Keratinocyte (primary cell): ENCODE results near the gene DNAH10. TPM values are rescaled to one million over a fixed set of nuclear protein-coding genes. Genes with fewer than 3 reads are reported as not detected.

Experiments used
- DNase-seq: peaks from one replicate; pipeline ENCODE4 v3.0.0-alpha.2; 2011; ENCODE audit warnings: low read depth, missing footprints, low spot score
- FAIRE-seq: peaks from 2 replicates; lab custom pipeline; 2011; peaks lifted over from hg19 to GRCh38; lab: Jason Lieb, UNC
- H2AFZ ChIP-seq: 2 replicates; pipeline ENCODE4 v1.6.0; 2012; ENCODE audit warnings: low read length, control low read depth, inconsistent platforms; ENCODE audit not compliant: control insufficient read depth
- H3K27ac ChIP-seq: 2 replicates; pipeline ENCODE4 v1.5.1; 2011; ENCODE audit warnings: low read length; ENCODE audit not compliant: control insufficient read depth, insufficient read depth
- H3K27me3 ChIP-seq: 3 replicates; pipeline ENCODE4 v1.6.0; 2011; ENCODE audit warnings: low read length; ENCODE audit not compliant: control insufficient read depth, insufficient read depth; ENCODE audit errors: extremely low read depth
- H3K36me3 ChIP-seq, 2 experiments: 2 replicates in 1 of 2; 3 replicates in 1 of 2; pipeline ENCODE4 v1.5.1; 2011; ENCODE audit warnings: low read length in 2 of 2, mild to moderate bottlenecking in 1 of 2; ENCODE audit not compliant: control insufficient read depth in 2 of 2, insufficient read depth in 2 of 2; ENCODE audit errors: extremely low read depth in 1 of 2
- H3K4me1 ChIP-seq: 3 replicates; pipeline ENCODE4 v1.5.1; 2011; ENCODE audit warnings: low read length; ENCODE audit not compliant: control insufficient read depth, insufficient read depth; ENCODE audit errors: extremely low read depth
- H3K4me2 ChIP-seq: 3 replicates; pipeline ENCODE4 v1.6.0; 2011; ENCODE audit warnings: low read depth, low read length; ENCODE audit not compliant: control insufficient read depth, insufficient read depth; ENCODE audit errors: extremely low read depth
- H3K4me3 ChIP-seq, 3 experiments: fragments of 200-600 bp in 1 of 3; sonication (generic) in 1 of 3; 2 replicates in 2 of 3; 3 replicates in 1 of 3; pipeline ENCODE4 v1.5.1; 2011 to 2016; ENCODE audit warnings: low read length in 3 of 3, mild to moderate bottlenecking in 3 of 3, control low read depth in 2 of 3, inconsistent platforms in 1 of 3, low read depth in 1 of 3, mixed read lengths in 1 of 3, mixed run types in 1 of 3, moderate library complexity in 1 of 3; ENCODE audit not compliant: control insufficient read depth in 2 of 3, insufficient read depth in 2 of 3; ENCODE audit errors: extremely low read depth in 1 of 3
- H3K79me2 ChIP-seq: 2 replicates; pipeline ENCODE4 v1.6.0; 2012; ENCODE audit warnings: low read length; ENCODE audit not compliant: control insufficient read depth, insufficient read depth
- H3K9ac ChIP-seq: 3 replicates; pipeline ENCODE4 v1.6.0; 2011; ENCODE audit warnings: low read length; ENCODE audit not compliant: control insufficient read depth, insufficient read depth; ENCODE audit errors: extremely low read depth
- H3K9me1 ChIP-seq: 3 replicates; pipeline ENCODE4 v1.6.0; 2011; ENCODE audit warnings: low read length; ENCODE audit not compliant: control insufficient read depth, insufficient read depth; ENCODE audit errors: extremely low read depth
- H3K9me3 ChIP-seq: 2 replicates; pipeline ENCODE4 v1.5.1; 2012; ENCODE audit warnings: low read depth, low read length; ENCODE audit not compliant: control insufficient read depth
- H4K20me1 ChIP-seq: 3 replicates; pipeline ENCODE4 v1.6.0; 2011; ENCODE audit warnings: low read length; ENCODE audit not compliant: control insufficient read depth, insufficient read depth; ENCODE audit errors: extremely low read depth
- CTCF ChIP-seq, 3 experiments: IDR thresholded peaks in 1 of 3; conservative IDR thresholded peaks in 1 of 3; optimal IDR thresholded peaks in 1 of 3; 2 replicates in 2 of 3; 3 replicates in 1 of 3; pipeline versions ENCODE3 to v1.5.1; 2011; ENCODE audit warnings: low read length in 3 of 3, mild to moderate bottlenecking in 3 of 3, moderate library complexity in 2 of 3, control low read depth in 1 of 3, inconsistent platforms in 1 of 3; ENCODE audit not compliant: insufficient read depth in 2 of 3; ENCODE audit errors: extremely low read depth in 1 of 3
- EZH2 ChIP-seq: IDR thresholded peaks from one replicate; pipeline ENCODE4 v1.6.1; 2012; ENCODE audit warnings: inconsistent platforms, mild to moderate bottlenecking, low read length, moderate library complexity
- dilution Hi-C: fragments of 300-500 bp; cut with MboI; formaldehyde crosslinking; loops from one replicate; pipeline ENCODE4 v1.7.0; 2020; ENCODE audit warnings: low sequenced_read_pairs; ENCODE audit not compliant: extremely low pct_ligation_motif_present
- polyA plus RNA-seq, 5 experiments: library from polyadenylated mRNA; depleted of rRNA in 3 of 5; stranded (reverse) in 3 of 5; stranded (forward) in 1 of 5; unstranded in 1 of 5; fragments of >200 nt; gene quantifications; 1 replicate in 1 of 5; 2 replicates in 3 of 5; 3 replicates in 1 of 5; pipeline versions ENCODE4 v1.2.1 to v1.2.3, GENCODE V29; 2011 to 2012; ENCODE audit warnings: missing spikeins in 2 of 5, low read depth in 1 of 5, low replicate concordance in 1 of 5

Gene DNAH10
- polyA plus RNA-seq, 1 donor (not counting 4 experiments of a cell fraction or from before 2014, with no cell fraction given): 0.08 TPM

GRCh38 chr12:123713823-123714585 is 48.1 kb upstream of the DNAH10 start:
- peak overlapping the region; percentile 10 for H3K27ac ChIP-seq
- no peaks in the 10 kb centered on the region for H3K9me3 ChIP-seq
- dilution Hi-C loops: no loop called here
- peaks cover 7% of the 10 kb centered on the region for H3K79me2 ChIP-seq
- H3K4me2 ChIP-seq: peak overlapping the region; percentile 97
- H3K4me1 ChIP-seq: peaks cover 17% of the 10 kb centered on the region
- H4K20me1 ChIP-seq: no peaks in the 10 kb centered on the region
- TF ChIP-seq EZH2: no peak
- TF ChIP-seq CTCF (optimal IDR thresholded peaks at IDR 0.05 in 1 of 3, IDR thresholded peaks at IDR 0.05 in 1 of 3, conservative IDR thresholded peaks at IDR 0.05 in 1 of 3; ENCODE audit: extremely low read depth in 1 of 3, insufficient read depth in 2 of 3, low read length in 3 of 3): no peak
- H3K36me3 ChIP-seq: no peaks in the 10 kb centered on the region
- no peak for DNase-seq
- H3K9ac ChIP-seq: no peak overlapping the region
- no peak overlapping the region for H2AFZ ChIP-seq
- no peaks in the 10 kb centered on the region for H3K9me1 ChIP-seq
- H3K4me3 ChIP-seq: peak overlapping the region in 2 of 3 experiments; percentile 88
- FAIRE-seq: no peak
- H3K27me3 ChIP-seq: no peaks in the 10 kb centered on the region

- Histone ChIP-seq H3K4me2 (no peak overlapping the region), H3K36me3 (no peaks in the 10 kb centered on the region), H3K27me3 (no peaks in the 10 kb centered on the region), H3K4me1 (peaks cover 20% of the 10 kb centered on the region), H3K9ac (no peak overlapping the region), H3K9me3 (no peaks in the 10 kb centered on the region), H3K9me1 (no peaks in the 10 kb centered on the region), H3K4me3 (no peak overlapping the region), H3K27ac (no peak overlapping the region), H3K79me2 (peaks cover 7% of the 10 kb centered on the region), H2AFZ (no peak overlapping the region), H4K20me1 (no peaks in the 10 kb centered on the region)
- DNase-seq (no peak), FAIRE-seq (no peak)
- dilution Hi-C loops: no loop called here
- TF ChIP-seq EZH2: no peak
- TF ChIP-seq CTCF (optimal IDR thresholded peaks at IDR 0.05 in 1 of 3, IDR thresholded peaks at IDR 0.05 in 1 of 3, conservative IDR thresholded peaks at IDR 0.05 in 1 of 3; ENCODE audit: extremely low read depth in 1 of 3, insufficient read depth in 2 of 3, low read length in 3 of 3): no peak
Measured at GRCh38 chr12:123715195-123715594, 46.9 kb upstream of the DNAH10 start.
